Neuronal stem cell (in vitro differentiated cells): ENCODE data around the gene MACF1.
"Not testable (repeated sequence)": the region's sequence is repeated elsewhere in the genome, so short reads cannot be mapped to it uniquely, and the experiment has no call there.

Source experiments
- DNase-seq: peaks from one replicate; pipeline ENCODE4 v3.0.0-alpha.2; 2013; ENCODE audit warnings: low spot score
- H2AFZ ChIP-seq: one replicate; pipeline ENCODE4 v1.6.1; 2013; ENCODE audit warnings: mild to moderate bottlenecking, low read length, inconsistent platforms
- H2AK5ac ChIP-seq: 2 replicates; pipeline ENCODE4 v1.6.1; 2013; ENCODE audit warnings: low read depth, mild to moderate bottlenecking, inconsistent platforms, low read length, moderate library complexity, mixed read lengths
- H2BK120ac ChIP-seq: 2 replicates; pipeline ENCODE4 v1.6.1; 2013; ENCODE audit warnings: low read depth, mild to moderate bottlenecking, inconsistent platforms, low read length, moderate library complexity, mixed read lengths
- H2BK12ac ChIP-seq: one replicate; pipeline ENCODE4 v1.6.1; 2013; ENCODE audit warnings: low read length, inconsistent platforms
- H2BK15ac ChIP-seq: 2 replicates; pipeline ENCODE4 v1.6.1; 2013; ENCODE audit warnings: mild to moderate bottlenecking, low read length, inconsistent platforms, mixed read lengths
- H2BK5ac ChIP-seq: one replicate; pipeline ENCODE4 v1.6.1; 2013; ENCODE audit warnings: inconsistent platforms, mild to moderate bottlenecking, low read length, moderate library complexity
- H3K14ac ChIP-seq: one replicate; pipeline ENCODE4 v1.6.1; 2013; ENCODE audit warnings: low read length, inconsistent platforms
- H3K18ac ChIP-seq: 2 replicates; pipeline ENCODE4 v1.6.1; 2013; ENCODE audit warnings: low read length, inconsistent platforms
- H3K23ac ChIP-seq: 2 replicates; pipeline ENCODE4 v1.6.1; 2013; ENCODE audit warnings: low read depth, mild to moderate bottlenecking, mixed read lengths, low read length, inconsistent platforms; ENCODE audit not compliant: poor library complexity
- H3K27ac ChIP-seq: replicated peaks from 3 replicates; pipeline ENCODE4 v1.5.1; 2013; ENCODE audit warnings: low read length, inconsistent platforms
- H3K27me3 ChIP-seq, 3 experiments: 2 replicates each; pipeline ENCODE4 v1.6.1; 2013; ENCODE audit warnings: low read length in 3 of 3, mild to moderate bottlenecking in 2 of 3, inconsistent platforms in 1 of 3, low read depth in 1 of 3, mixed read lengths in 1 of 3, moderate library complexity in 1 of 3; ENCODE audit not compliant: control insufficient read depth in 3 of 3, insufficient read depth in 3 of 3
- H3K36me3 ChIP-seq, 2 donors: replicated peaks in 1 of 2; 2 replicates each; pipeline ENCODE4 v1.6.1; 2013; ENCODE audit warnings: low read length in 2 of 2; ENCODE audit not compliant: control insufficient read depth in 2 of 2, insufficient read depth in 2 of 2
- H3K4ac ChIP-seq: 2 replicates; pipeline ENCODE4 v1.6.1; 2013; ENCODE audit warnings: inconsistent platforms, mild to moderate bottlenecking, low read length, moderate library complexity
- H3K4me1 ChIP-seq, 2 donors: 1 replicate in 1 of 2; 2 replicates in 1 of 2; pipeline ENCODE4 v1.6.1; 2013; ENCODE audit warnings: low read length in 2 of 2, low read depth in 1 of 2; ENCODE audit not compliant: control insufficient read depth in 2 of 2, insufficient read depth in 1 of 2
- H3K4me2 ChIP-seq: one replicate; pipeline ENCODE4 v1.6.1; 2013; ENCODE audit warnings: mild to moderate bottlenecking, low read length, inconsistent platforms; ENCODE audit not compliant: insufficient read depth, poor library complexity, severe bottlenecking
- H3K4me3 ChIP-seq, 2 donors: 2 replicates each; pipeline ENCODE4 v1.5.1; 2013; ENCODE audit warnings: low read length in 2 of 2, mild to moderate bottlenecking in 2 of 2, inconsistent platforms in 1 of 2, moderate library complexity in 1 of 2
- H3K79me1 ChIP-seq: one replicate; pipeline ENCODE4 v1.6.1; 2013; ENCODE audit warnings: low read depth, mild to moderate bottlenecking, inconsistent platforms, low read length, moderate library complexity
- H3K9ac ChIP-seq: one replicate; pipeline ENCODE4 v1.6.1; 2013; ENCODE audit warnings: mild to moderate bottlenecking, low read depth, low read length, inconsistent platforms; ENCODE audit not compliant: poor library complexity
- H3K9me3 ChIP-seq, 2 donors: replicated peaks in 1 of 2; 2 replicates each; pipeline versions ENCODE3 to v1.6.1; 2013; ENCODE audit warnings: low read length in 2 of 2, mild to moderate bottlenecking in 2 of 2, inconsistent platforms in 1 of 2, low read depth in 1 of 2, mixed read lengths in 1 of 2, moderate library complexity in 1 of 2; ENCODE audit not compliant: control insufficient read depth in 2 of 2, insufficient read depth in 1 of 2
- H4K8ac ChIP-seq: one replicate; pipeline ENCODE4 v1.6.1; 2013; ENCODE audit warnings: low read depth, mild to moderate bottlenecking, inconsistent platforms, low read length, moderate library complexity
- H4K91ac ChIP-seq: one replicate; pipeline ENCODE4 v1.6.1; 2013; ENCODE audit warnings: low read length, low read depth, mild to moderate bottlenecking, inconsistent platforms; ENCODE audit not compliant: poor library complexity
- WGBS, 2 donors: extraction: QIAGEN DNeasy Blood & Tissue Kit; methylation state at CpG; one replicate each; pipeline ENCODE4 v1.1.7; 2013; ENCODE audit warnings: missing lambda C conversion rate in 2 of 2, mixed read lengths in 1 of 2; ENCODE audit not compliant: insufficient read length in 2 of 2, insufficient replicate concordance in 1 of 2; ENCODE audit errors: extremely low coverage in 2 of 2; 5-methylcytosine and 5-hydroxymethylcytosine counted together

The MACF1 gene

GRCh38 chr1:39445573-39445972, 241.1 kb downstream of the MACF1 start:
- Histone ChIP-seq H3K27me3 (no peaks in the 10 kb centered on the region), H3K14ac (no peak overlapping the region), H3K79me1 (no peaks in the 10 kb centered on the region), H3K23ac (no peak overlapping the region), H4K91ac (no peak overlapping the region), H3K9ac (no peak overlapping the region), H4K8ac (no peak overlapping the region), H2AFZ (no peak overlapping the region), H3K4me1 (no peaks in the 10 kb centered on the region), H2AK5ac (no peak overlapping the region), H3K18ac (no peak overlapping the region), H3K4ac (no peak overlapping the region), H2BK15ac (no peak overlapping the region), H3K27ac (no peak overlapping the region), H3K36me3 (peaks cover 47 to 96% of the 10 kb centered on the region in 2 donors), H3K4me2 (no peak overlapping the region), H3K4me3 (no peak overlapping the region), H2BK5ac (no peak overlapping the region), H2BK120ac (no peak overlapping the region), H3K9me3 (no peaks in the 10 kb centered on the region), H2BK12ac (no peak overlapping the region)
- DNase-seq: no peak
- WGBS, 2 donors: no CpG with 5 or more reads among the region's 2 CpGs

DNA sequence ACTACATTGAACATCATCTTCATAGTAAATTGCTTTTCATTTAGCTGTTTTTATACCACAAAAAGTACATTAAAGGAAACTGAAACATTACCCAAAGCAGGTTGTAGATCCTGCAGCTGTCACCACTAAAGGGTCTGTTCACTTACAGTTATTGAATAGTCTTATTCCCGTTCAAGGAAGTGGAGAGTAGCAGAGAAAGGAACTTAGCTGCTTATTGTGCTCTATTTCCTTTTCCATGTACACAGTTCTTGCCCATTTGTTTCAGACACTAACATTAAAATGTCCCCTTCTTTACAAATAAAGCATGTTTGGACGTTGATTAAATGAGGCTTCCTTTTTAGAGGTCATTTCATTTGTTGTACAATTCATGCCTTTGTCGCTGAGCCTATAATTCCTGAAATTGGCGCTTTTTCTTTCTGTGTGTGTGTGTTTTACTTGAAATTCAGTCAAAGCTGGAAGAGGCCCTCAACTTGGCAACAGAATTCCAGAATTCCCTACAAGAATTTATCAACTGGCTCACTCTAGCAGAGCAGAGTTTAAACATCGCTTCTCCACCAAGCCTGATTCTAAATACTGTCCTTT, 242.6 kb downstream of the MACF1 start:
- H4K91ac ChIP-seq: no peak overlapping the region
- no peak for DNase-seq
- no peak overlapping the region for H3K4ac ChIP-seq
- no peak overlapping the region for H2AK5ac ChIP-seq
- no peak overlapping the region for H3K4me3 ChIP-seq
- WGBS, 2 donors: no CpG with 5 or more reads among the region's 5 CpGs
- H3K79me1 ChIP-seq: no peaks in the 10 kb centered on the region
- no peaks in the 10 kb centered on the region for H3K27me3 ChIP-seq
- H3K9me3 ChIP-seq: no peaks in the 10 kb centered on the region
- no peak overlapping the region for H2BK12ac ChIP-seq
- H3K23ac ChIP-seq: no peak overlapping the region
- no peak overlapping the region for H3K14ac ChIP-seq
- H3K36me3 ChIP-seq: peaks cover 47 to 95% of the 10 kb centered on the region in 2 donors
- H3K18ac ChIP-seq: no peak overlapping the region
- no peak overlapping the region for H4K8ac ChIP-seq
- H3K27ac ChIP-seq: no peak overlapping the region
- H2BK5ac ChIP-seq: no peak overlapping the region
- H2AFZ ChIP-seq: no peak overlapping the region
- H3K4me1 ChIP-seq: no peaks in the 10 kb centered on the region
- H3K4me2 ChIP-seq: no peak overlapping the region
- H2BK120ac ChIP-seq: no peak overlapping the region
- no peak overlapping the region for H2BK15ac ChIP-seq
- no peak overlapping the region for H3K9ac ChIP-seq

DNA sequence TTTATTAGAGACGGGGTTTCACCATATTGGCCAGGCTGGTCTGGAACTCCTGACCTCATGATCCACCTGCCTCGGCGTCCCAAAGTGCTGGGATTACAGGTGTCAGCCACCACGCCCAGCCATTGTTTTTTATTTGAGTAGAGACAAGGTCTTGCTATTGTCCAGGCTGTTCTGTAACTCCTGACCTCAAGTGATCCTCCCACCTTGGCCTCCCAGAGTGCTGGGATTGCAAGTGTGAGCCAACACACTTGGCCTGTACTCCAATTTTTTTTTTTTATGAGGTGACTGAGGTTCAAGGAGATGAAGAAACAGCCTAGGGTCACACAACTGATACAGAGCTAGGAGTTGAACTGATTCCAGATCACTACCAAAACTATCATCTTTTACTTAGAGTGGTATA, 245.5 kb downstream of the MACF1 start:
- WGBS, 2 donors: no CpG with 5 or more reads among the region's 4 CpGs
- not testable (repeated sequence) for H2BK5ac ChIP-seq, H3K9me3 ChIP-seq, H3K79me1 ChIP-seq, H3K4me1 ChIP-seq, H3K14ac ChIP-seq, H3K23ac ChIP-seq, H2AK5ac ChIP-seq, H3K18ac ChIP-seq, H2BK12ac ChIP-seq, H3K4me2 ChIP-seq, H3K27ac ChIP-seq, H4K91ac ChIP-seq, H4K8ac ChIP-seq, H2AFZ ChIP-seq, H3K27me3 ChIP-seq, H2BK15ac ChIP-seq, H3K9ac ChIP-seq, H3K4me3 ChIP-seq, H2BK120ac ChIP-seq, H3K4ac ChIP-seq, DNase-seq
- peaks cover 56 to 96% of the 10 kb centered on the region in 2 donors for H3K36me3 ChIP-seq

DNA sequence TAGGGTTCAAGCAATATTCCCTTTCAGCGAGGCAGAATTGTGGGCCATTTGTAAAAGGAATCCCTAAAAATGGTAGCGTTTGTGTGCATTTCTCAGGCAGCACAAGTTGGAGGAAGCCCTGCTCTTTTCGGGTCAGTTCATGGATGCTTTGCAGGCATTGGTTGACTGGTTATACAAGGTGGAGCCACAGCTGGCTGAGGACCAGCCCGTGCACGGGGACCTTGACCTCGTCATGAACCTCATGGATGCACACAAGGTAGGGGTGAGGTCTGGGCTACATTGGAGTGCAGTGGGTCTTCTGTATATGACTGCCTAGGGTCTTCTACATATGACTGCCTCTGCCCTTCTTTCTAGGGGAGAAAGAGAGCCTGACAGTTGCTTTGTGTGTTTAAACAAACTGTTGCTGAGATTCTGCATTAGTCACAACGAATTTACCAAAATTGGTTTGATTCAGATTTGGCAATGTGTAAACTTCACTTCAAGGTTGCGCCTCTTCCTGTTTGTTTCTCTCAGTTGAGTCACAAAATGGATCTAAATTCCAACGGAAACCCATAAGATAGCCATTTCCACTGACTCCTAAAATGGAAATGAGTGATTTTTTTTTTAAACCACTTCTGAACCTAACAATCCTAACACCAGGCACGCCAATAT, 246.6 kb downstream of the MACF1 start:
- Histone ChIP-seq H3K27me3 (no peaks in the 10 kb centered on the region), H4K8ac (no peak overlapping the region), H3K79me1 (no peaks in the 10 kb centered on the region), H2BK5ac (no peak overlapping the region), H3K23ac (no peak overlapping the region), H2AFZ (no peak overlapping the region), H2BK15ac (no peak overlapping the region), H3K18ac (no peak overlapping the region), H4K91ac (no peak overlapping the region), H3K27ac (no peak overlapping the region), H2BK12ac (no peak overlapping the region), H3K4me3 (no peak overlapping the region), H3K4me1 (no peaks in the 10 kb centered on the region), H2BK120ac (no peak overlapping the region), H3K4me2 (no peak overlapping the region), H3K9me3 (no peaks in the 10 kb centered on the region), H3K9ac (no peak overlapping the region), H2AK5ac (no peak overlapping the region), H3K14ac (no peak overlapping the region), H3K4ac (no peak overlapping the region), H3K36me3 (peaks cover 57 to 96% of the 10 kb centered on the region in 2 donors)
- DNase-seq: no peak
- WGBS, 2 donors: no CpG with 5 or more reads among the region's 10 CpGs
